Breast epithelium (tissue), 4 donors: ENCODE results near the gene PCDHGA4. TPM values are rescaled to one million over a fixed set of nuclear protein-coding genes. Genes with fewer than 3 reads are reported as not detected.
"Not testable (repeated sequence)": the region's sequence is repeated elsewhere in the genome, so short reads cannot be mapped to it uniquely, and the experiment has no call there.

Experiments
- DNase-seq, 2 donors: peaks; one replicate each; pipeline ENCODE4 v3.0.0-alpha.2; 2019; ENCODE audit warnings: low spot score in 2 of 2
- H3K27ac ChIP-seq, 2 donors: fragments of 200-600 bp; sonication (generic) in 1 of 2; one replicate each; pipeline ENCODE4 v1.5.1; 2016 to 2019; ENCODE audit warnings: mild to moderate bottlenecking in 1 of 2
- H3K27me3 ChIP-seq, 2 donors: fragments of 200-600 bp; sonication (generic) in 1 of 2; one replicate each; pipeline versions ENCODE4 v1.5.1 to v1.6.0; 2017 to 2019; ENCODE audit warnings: control low read depth in 1 of 2, mild to moderate bottlenecking in 1 of 2
- H3K36me3 ChIP-seq: fragments of 200-600 bp; one replicate; pipeline ENCODE4 v1.5.1; 2019
- H3K4me1 ChIP-seq, 2 donors: fragments of 200-600 bp; sonication (generic); one replicate each; pipeline ENCODE4 v1.5.1; 2016 to 2019; ENCODE audit warnings: control low read depth in 1 of 2
- H3K4me3 ChIP-seq, 3 donors: fragments of 200-600 bp; sonication (generic); 1 replicate in 2 of 3; 2 replicates in 1 of 3; pipeline ENCODE4 v1.5.1; 2016 to 2019; ENCODE audit warnings: mild to moderate bottlenecking in 3 of 3, moderate library complexity in 2 of 3
- H3K9me3 ChIP-seq, 2 donors: fragments of 200-600 bp; sonication (generic) in 1 of 2; one replicate each; pipeline ENCODE4 v1.5.1; 2016 to 2019; ENCODE audit warnings: control low read depth in 1 of 2
- CTCF ChIP-seq, 3 donors: fragments of 450-650 bp; IDR thresholded peaks; one replicate each; pipeline ENCODE4 v1.5.1; 2016 to 2017; ENCODE audit warnings: antibody characterized with exemption in 3 of 3, mild to moderate bottlenecking in 3 of 3, moderate library complexity in 3 of 3
- POLR2A ChIP-seq: fragments of 450-650 bp; IDR thresholded peaks from one replicate; pipeline ENCODE4 v1.6.1; 2016; ENCODE audit warnings: antibody characterized with exemption, mild to moderate bottlenecking, moderate library complexity
- POLR2AphosphoS5 ChIP-seq, 3 donors: sonication (generic); formaldehyde crosslinking; IDR thresholded peaks; one replicate each; pipeline ENCODE4 v1.6.1; 2017; ENCODE audit warnings: antibody characterized with exemption in 3 of 3
- intact Hi-C: fragments of 100-400 bp; cut with DNase I; formaldehyde crosslinking; loops from one replicate; pipeline ENCODE4 v1.15.1; 2023; ENCODE audit warnings: low total_unique reads
- total RNA-seq, 3 donors: library from RNA; depleted of rRNA; stranded (reverse); fragments of >200 nt; gene quantifications; one replicate each; pipeline ENCODE4 v1.1.0, GENCODE V29; 2016

PCDHGA4 gene
- total RNA-seq, 3 donors from 2014 or later: 5.3 to 12.1 (median 6.4) TPM

- peak within 1 kb of the TSS; percentile 15 to 34 (median 17) for H3K4me3 ChIP-seq
- no peak within 1 kb of the TSS for H3K27ac ChIP-seq
- peaks cover 87 to 100% of the 10 kb centered on the region in 2 donors for H3K9me3 ChIP-seq
- intact Hi-C loops: no loop called here
- no peaks in the 10 kb centered on the region for H3K27me3 ChIP-seq
- no peak for DNase-seq
- no peaks in the 10 kb centered on the region for H3K4me1 ChIP-seq
- no peaks in the 10 kb centered on the region for H3K36me3 ChIP-seq
- TF ChIP-seq CTCF (IDR thresholded peaks at IDR 0.05): no peak
- TF ChIP-seq POLR2A: no peak
- TF ChIP-seq POLR2AphosphoS5 (IDR thresholded peaks at IDR 0.05): no peak
These were observed 15.4 kb downstream of the PCDHGA4 start, which contains the start of gene PCDHGB3 for GRCh38 chr5:141369994-141370848. PCDHGB3 (plus strand) TSS chr5:141370242; CDS start chr5:141370395, 153 bp downstream.

DNA sequence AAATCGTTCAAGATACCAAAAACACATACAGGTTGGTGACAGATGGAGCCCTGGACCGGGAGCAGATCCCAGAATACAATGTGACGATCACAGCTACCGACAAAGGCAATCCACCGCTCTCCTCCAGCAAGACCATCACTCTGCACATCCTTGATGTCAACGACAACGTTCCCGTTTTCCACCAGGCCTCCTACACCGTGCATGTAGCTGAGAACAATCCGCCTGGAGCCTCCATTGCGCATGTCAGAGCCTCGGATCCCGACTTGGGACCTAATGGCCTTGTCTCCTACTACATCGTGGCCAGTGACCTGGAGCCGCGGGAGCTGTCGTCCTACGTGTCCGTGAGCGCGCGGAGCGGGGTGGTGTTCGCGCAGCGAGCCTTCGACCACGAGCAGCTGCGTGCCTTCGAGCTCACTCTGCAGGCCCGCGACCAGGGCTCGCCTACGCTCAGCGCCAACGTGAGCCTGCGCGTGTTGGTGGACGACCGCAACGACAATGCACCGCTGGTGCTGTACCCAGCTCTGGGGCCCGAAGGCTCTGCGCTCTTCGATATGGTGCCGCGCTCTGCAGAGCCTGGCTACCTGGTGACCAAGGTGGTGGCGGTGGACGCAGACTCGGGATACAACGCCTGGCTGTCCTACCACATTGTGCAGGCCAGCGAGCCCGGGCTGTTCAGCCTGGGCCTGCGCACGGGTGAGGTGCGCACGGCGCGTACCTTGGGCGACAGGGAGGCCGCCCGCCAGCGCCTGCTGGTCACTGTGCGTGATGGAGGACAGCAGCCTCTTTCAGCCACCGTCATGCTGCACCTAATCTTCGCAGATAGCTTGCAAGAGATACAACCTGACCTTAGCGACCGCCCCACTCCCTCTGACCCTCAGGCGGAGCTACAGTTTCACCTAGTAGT, 17.0 kb downstream of the PCDHGA4 start:
- Histone ChIP-seq H3K9me3 (peaks cover 87 to 99% of the 10 kb centered on the region in 2 donors), H3K36me3 (no peaks in the 10 kb centered on the region), H3K27ac (no peak overlapping the region), H3K27me3 (no peaks in the 10 kb centered on the region), H3K4me3 (peak overlapping the region in 1 of 3 donors; percentile 9), H3K4me1 (no peaks in the 10 kb centered on the region)
- no peak for DNase-seq
- TF ChIP-seq POLR2A (no peak), POLR2AphosphoS5 (IDR thresholded peaks at IDR 0.05) (no peak), CTCF (IDR thresholded peaks at IDR 0.05) (no peak)
- intact Hi-C loops: no loop called here

DNA sequence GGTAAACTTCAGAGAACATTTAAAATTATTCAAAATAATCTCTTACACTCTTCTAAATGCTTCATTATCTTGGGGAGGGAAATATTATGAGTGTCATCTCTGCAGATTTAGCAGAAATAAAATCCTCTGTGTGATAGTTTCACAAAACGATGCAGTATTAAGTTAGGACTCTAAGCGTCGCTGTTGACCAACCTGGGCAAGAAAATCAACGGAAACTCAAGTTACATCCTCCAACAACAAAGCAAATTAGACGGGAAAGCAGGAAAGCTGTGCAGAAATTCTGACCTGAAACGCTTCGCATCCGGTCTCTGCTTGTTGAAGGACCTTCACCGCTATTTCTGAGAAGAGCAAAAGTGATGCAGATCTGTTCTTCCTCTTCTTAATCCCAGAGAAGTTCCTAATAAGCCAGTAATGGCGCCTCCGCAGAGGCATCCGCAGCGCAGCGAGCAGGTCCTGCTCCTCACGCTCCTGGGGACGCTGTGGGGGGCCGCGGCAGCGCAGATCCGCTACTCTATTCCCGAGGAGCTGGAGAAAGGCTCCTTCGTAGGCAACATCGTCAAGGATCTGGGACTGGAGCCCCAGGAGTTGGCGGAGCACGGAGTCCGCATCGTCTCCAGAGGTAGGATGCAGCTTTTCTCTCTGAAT, 19.0 kb downstream of the PCDHGA4 start, which contains the start of gene PCDHGA6:
PCDHGA6 (plus strand) TSS at position 219 of the 645 bp plus-strand sequence; CDS start at position 412, 193 bp downstream.
- intact Hi-C loops: no loop called here
- H3K36me3 ChIP-seq: no peaks in the 10 kb centered on the region
- TF ChIP-seq POLR2AphosphoS5 (IDR thresholded peaks at IDR 0.05) (no peak), CTCF (IDR thresholded peaks at IDR 0.05) (no peak), POLR2A (no peak)
- H3K27ac ChIP-seq: no peak within 1 kb of the TSS
- no peaks in the 10 kb centered on the region for H3K4me1 ChIP-seq
- no peaks in the 10 kb centered on the region for H3K27me3 ChIP-seq
- DNase-seq: no peak
- H3K9me3 ChIP-seq: peaks cover 79 to 99% of the 10 kb centered on the region in 2 donors
- H3K4me3 ChIP-seq: peak within 1 kb of the TSS; percentile 19 to 55 (median 30)

GRCh38 chr5:141374627-141375026, 19.8 kb downstream of the PCDHGA4 start:
- Histone ChIP-seq H3K9me3 (peaks cover 72 to 99% of the 10 kb centered on the region in 2 donors), H3K27me3 (no peaks in the 10 kb centered on the region), H3K4me3 (peak overlapping the region in 1 of 3 donors; percentile 55), H3K27ac (no peak overlapping the region), H3K36me3 (no peaks in the 10 kb centered on the region), H3K4me1 (no peaks in the 10 kb centered on the region)
- intact Hi-C loops: no loop called here
- TF ChIP-seq CTCF (IDR thresholded peaks at IDR 0.05) (no peak), POLR2AphosphoS5 (IDR thresholded peaks at IDR 0.05) (no peak), POLR2A (no peak)
- DNase-seq: no peak

- DNase-seq, intact Hi-C loops: not testable (repeated sequence)
These were observed 20.8 kb downstream of the PCDHGA4 start for GRCh38 chr5:141375444-141376155.

More at GRCh38 chr5:141375444-141376155, 20.8 kb downstream of the PCDHGA4 start:
- not testable (repeated sequence) for H3K4me1 ChIP-seq, H3K4me3 ChIP-seq, H3K27me3 ChIP-seq, H3K36me3 ChIP-seq, H3K27ac ChIP-seq
- H3K9me3 ChIP-seq: peaks cover 70 to 98% of the 10 kb centered on the region in 2 donors
